HG03460 (cell line): ENCODE measurements around the gene SLC5A12.
"Not testable (repeated sequence)": the region's sequence is repeated elsewhere in the genome, so short reads cannot be mapped to it uniquely, and the experiment has no call there.

Source experiments
- ATAC-seq: cut with Tn5 transposase; IDR thresholded peaks from one replicate; pipeline ENCODE4 v1.9.1; 2021; ENCODE audit not compliant: unreplicated experiment

Gene SLC5A12

GRCh38 chr11:26655287-26655686 is 66.6 kb downstream of the SLC5A12 start:
- no peak for ATAC-seq

- ATAC-seq, result no peak
Observed at GRCh38 chr11:26651916-26652315, 69.9 kb downstream of the SLC5A12 start.

- peak; percentile 92 for ATAC-seq
Observed at GRCh38 chr11:26649884-26650283, 72.0 kb downstream of the SLC5A12 start.

GRCh38 chr11:26643314-26643713 is 78.5 kb downstream of the SLC5A12 start:
- ATAC-seq, result not testable (repeated sequence)

GRCh38 chr11:26632691-26633159 is 89.1 kb downstream of the SLC5A12 start:
- no peak for ATAC-seq

GRCh38 chr11:26626346-26626745 is 95.5 kb downstream of the SLC5A12 start:
- ATAC-seq, result no peak

GRCh38 chr11:26623076-26623659 is 98.7 kb downstream of the SLC5A12 start:
- no peak for ATAC-seq

- no peak for ATAC-seq
Observed at GRCh38 chr11:26622181-26622580, 99.7 kb downstream of the SLC5A12 start.

- ATAC-seq, result no peak
Observed at GRCh38 chr11:26621132-26621531, 100.7 kb downstream of the SLC5A12 start.

- no peak for ATAC-seq
Observed at GRCh38 chr11:26620282-26621045, 101.4 kb downstream of the SLC5A12 start.

- no peak for ATAC-seq
Observed at GRCh38 chr11:26618441-26618840, 103.4 kb downstream of the SLC5A12 start.
